ENCODE results near the gene TRIM56. TPM values are rescaled to one million over a fixed set of nuclear protein-coding genes. Genes with fewer than 3 reads are reported as not detected.

TRIM56 gene
- total and polyA plus RNA-seq, 4 experiments from 2014 or later = 2.8 to 81.1 (median 47.8) TPM

- Mint-ChIP-seq H3K4me3 (no peak overlapping the region), H3K27ac (peak overlapping the region in 2 of 7 donors; percentile 7 to 46), H3K4me1 (peaks cover 5 to 26% (median 10%) of the 10 kb centered on the region in 4 donors), H3K36me3 (no peaks in the 10 kb centered on the region), H3K9me3 (peaks cover 0 to 3% (median 0%) of the 10 kb centered on the region in 8 donors), H3K27me3 (peaks cover 12 to 17% of the 10 kb centered on the region in 2 donors)
- H3K27ac ChIP-seq (ENCODE audit: low read depth, low read length) = no peak overlapping the region
- no peaks in the 10 kb centered on the region for H3K36me3 ChIP-seq (ENCODE audit: insufficient read depth, low read length)
- H3K9me3 ChIP-seq (ENCODE audit: control insufficient read depth in 1 of 2, low read length in 2 of 2) = no peaks in the 10 kb centered on the region
- H3K4me1 ChIP-seq (ENCODE audit: insufficient read depth, low read length) = peaks cover 13% of the 10 kb centered on the region
- CTCF ChIA-PET (ENCODE audit: partially characterized antibody) = interaction anchor here (0.7 to 10.0 kb wide), 8 partner anchors 12 to 246 kb away, joined by 3 to 195 read pairs (median 4); partner anchors contain the start of gene SERPINE1
- intact Hi-C loops (cut with micrococcal nuclease) = no loop called here
- no peaks in the 10 kb centered on the region for H3K27me3 ChIP-seq (ENCODE audit: insufficient read depth, low read length)
- POLR2A ChIA-PET (ENCODE audit: partially characterized antibody) = interaction anchor here (0.6 kb wide), 1 partner anchor 46 kb away, joined by 3 read pairs; no protein-coding TSS in a partner anchor
- H3K4me3 ChIP-seq (ENCODE audit: low read length in 2 of 2) = no peak overlapping the region
- DNase-seq = no peak
Observed at GRCh38 chr7:101140746-101141382, 55.6 kb downstream of the TRIM56 start.

Other genes with a start within 250 kb of the TRIM56 start
- 10 to 100 TPM; 63.7 to 64.6 TPM for gene SLC12A9, start 232.8 kb upstream of the TRIM56 start, total RNA-seq
- 1 to 10 TPM; 7.0 to 9.1 TPM for gene SLC12A9, start 232.8 kb upstream of the TRIM56 start, polyA plus RNA-seq
- 1 to 10 TPM; 7.6 to 9.4 TPM for gene TRIP6, start 218.1 kb upstream of the TRIM56 start, total RNA-seq
- 1 to 10 TPM; 2.7 to 4.9 TPM for gene TRIP6, start 218.1 kb upstream of the TRIM56 start, polyA plus RNA-seq
- 100 to 1,000 TPM; 264 to 272 TPM for gene SRRT, start 210.4 kb upstream of the TRIM56 start, total RNA-seq
- 10 to 100 TPM; 37.8 to 86.5 TPM for gene SRRT, start 210.4 kb upstream of the TRIM56 start, polyA plus RNA-seq
- gene UFSP1, start 195.8 kb upstream of the TRIM56 start, total RNA-seq = 10 to 100 TPM; 10.1 to 11.0 TPM
- 1 to 10 TPM in 1 of 2 donors, under 1 TPM in 1; 0.34 to 2.6 TPM for gene UFSP1, start 195.8 kb upstream of the TRIM56 start, polyA plus RNA-seq
- gene ACHE, start 189.6 kb upstream of the TRIM56 start, total RNA-seq = not detected
- not detected for gene ACHE, start 189.6 kb upstream of the TRIM56 start, polyA plus RNA-seq
- not detected for gene MUC3A, start 135.9 kb upstream of the TRIM56 start, total RNA-seq
- not detected for gene MUC3A, start 135.9 kb upstream of the TRIM56 start, polyA plus RNA-seq
- not detected for gene MUC12, start 115.9 kb upstream of the TRIM56 start, total RNA-seq
- gene MUC12, start 115.9 kb upstream of the TRIM56 start, polyA plus RNA-seq = under 1 TPM in 1 of 2 donors, not detected in 1; 0.45 TPM
- not detected for gene MUC17, start 65.4 kb upstream of the TRIM56 start, total RNA-seq
- not detected for gene MUC17, start 65.4 kb upstream of the TRIM56 start, polyA plus RNA-seq
- under 1 TPM; 0.11 to 0.20 TPM for gene SERPINE1, start 41.6 kb downstream of the TRIM56 start, total RNA-seq
- not detected for gene SERPINE1, start 41.6 kb downstream of the TRIM56 start, polyA plus RNA-seq
- gene AP1S1, start 69.0 kb downstream of the TRIM56 start, total RNA-seq = 10 to 100 TPM in 1 of 2 experiments, 1 to 10 TPM in 1; 8.8 to 10.8 TPM
- 1 to 10 TPM; 4.2 to 8.2 TPM for gene AP1S1, start 69.0 kb downstream of the TRIM56 start, polyA plus RNA-seq
- not detected for gene VGF, start 80.1 kb downstream of the TRIM56 start, total RNA-seq
- not detected for gene VGF, start 80.1 kb downstream of the TRIM56 start, polyA plus RNA-seq
- not detected for gene NAT16, start 94.8 kb downstream of the TRIM56 start, total RNA-seq
- gene NAT16, start 94.8 kb downstream of the TRIM56 start, polyA plus RNA-seq = not detected
- gene MOGAT3, start 115.6 kb downstream of the TRIM56 start, total RNA-seq = not detected
- not detected for gene MOGAT3, start 115.6 kb downstream of the TRIM56 start, polyA plus RNA-seq
- 10 to 100 TPM; 64.0 to 72.4 TPM for gene PLOD3, start 132.1 kb downstream of the TRIM56 start, total RNA-seq
- gene PLOD3, start 132.1 kb downstream of the TRIM56 start, polyA plus RNA-seq = 10 to 100 TPM; 24.6 to 30.4 TPM
- 10 to 100 TPM; 44.6 to 46.0 TPM for gene ZNHIT1, start 132.7 kb downstream of the TRIM56 start, total RNA-seq
- gene ZNHIT1, start 132.7 kb downstream of the TRIM56 start, polyA plus RNA-seq = 10 to 100 TPM; 61.0 to 83.5 TPM
- gene CLDN15, start 152.3 kb downstream of the TRIM56 start, total RNA-seq = 10 to 100 TPM; 47.1 to 50.4 TPM
- under 1 TPM; 0.36 to 0.99 TPM for gene CLDN15, start 152.3 kb downstream of the TRIM56 start, polyA plus RNA-seq
- gene FIS1, start 159.6 kb downstream of the TRIM56 start, total RNA-seq = 100 to 1,000 TPM; 100 to 104 TPM
- 100 to 1,000 TPM; 186 to 198 TPM for gene FIS1, start 159.6 kb downstream of the TRIM56 start, polyA plus RNA-seq
- gene IFT22, start 236.3 kb downstream of the TRIM56 start, total RNA-seq = 1 to 10 TPM; 2.6 TPM
- 1 to 10 TPM; 6.3 to 6.7 TPM for gene IFT22, start 236.3 kb downstream of the TRIM56 start, polyA plus RNA-seq

Measured in CD4-positive, alpha-beta memory T cell (primary cell).